Activated T-cell treated with anti-CD3 and anti-CD28 coated beads, Interleukin-2, amount 50 U/mL, for 24 hours (primary cell): Measurements from ENCODE around the gene DNAL1.

Source experiments
- DNase-seq: peaks from one replicate; pipeline ENCODE4 v3.0.0-alpha.2; 2020
- H3K27ac Mint-ChIP-seq: 2 replicates; pipeline ENCODE4 v1.8.0; 2020; ENCODE audit warnings: mild to moderate bottlenecking, mixed read lengths
- H3K27me3 Mint-ChIP-seq: 2 replicates; pipeline ENCODE4 v1.8.0; 2020; ENCODE audit warnings: mixed read lengths
- H3K36me3 Mint-ChIP-seq: 2 replicates; pipeline ENCODE4 v1.8.0; 2020; ENCODE audit warnings: low read depth, mixed read lengths
- H3K4me1 Mint-ChIP-seq: 2 replicates; pipeline ENCODE4 v1.8.0; 2020; ENCODE audit warnings: low read depth, mixed read lengths
- H3K4me3 Mint-ChIP-seq: 2 replicates; pipeline ENCODE4 v1.8.0; 2020; ENCODE audit warnings: mild to moderate bottlenecking, moderate library complexity, mixed read lengths
- H3K9me3 Mint-ChIP-seq: 2 replicates; pipeline ENCODE4 v1.8.0; 2020; ENCODE audit warnings: mixed read lengths

DNAL1 gene

DNA sequence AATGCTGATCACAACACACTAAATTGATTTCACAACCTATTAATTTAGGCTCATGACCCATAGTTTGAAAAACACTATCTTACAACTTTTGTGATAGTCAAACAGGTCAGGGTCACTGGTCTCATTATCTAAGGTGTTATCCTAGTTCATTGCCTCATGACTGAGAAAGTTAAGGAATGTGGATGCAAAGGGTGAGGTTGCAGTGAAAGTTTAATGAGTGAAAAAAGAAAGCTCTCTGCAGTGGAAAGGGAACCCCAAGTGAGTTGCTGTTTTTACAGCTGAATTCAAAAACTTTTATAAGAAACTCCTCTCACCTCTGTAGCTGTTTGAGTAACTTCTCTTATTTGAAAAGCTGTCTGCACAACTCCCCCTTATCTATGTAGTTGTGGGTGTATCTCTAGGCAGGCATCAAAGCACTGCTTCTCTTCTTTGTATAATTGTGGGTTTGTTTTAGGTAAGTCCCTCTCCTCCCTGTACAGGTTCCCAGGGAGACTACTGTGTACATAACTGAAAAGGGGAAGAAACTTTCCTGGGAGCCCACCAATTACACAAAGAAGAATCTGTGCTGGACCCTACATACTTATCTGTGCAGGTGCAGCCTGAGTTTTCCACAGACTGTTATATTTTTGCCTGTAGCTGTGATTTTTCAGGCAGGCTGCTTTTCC lies 18.9 kb downstream of the DNAL1 start:
- H3K4me3 Mint-ChIP-seq: no peak overlapping the region
- H3K36me3 Mint-ChIP-seq: peaks cover 19% of the 10 kb centered on the region
- H3K4me1 Mint-ChIP-seq: no peaks in the 10 kb centered on the region
- no peaks in the 10 kb centered on the region for H3K27me3 Mint-ChIP-seq
- no peaks in the 10 kb centered on the region for H3K9me3 Mint-ChIP-seq
- no peak overlapping the region for H3K27ac Mint-ChIP-seq
- DNase-seq: no peak

- no peaks in the 10 kb centered on the region for H3K27me3 Mint-ChIP-seq
- no peaks in the 10 kb centered on the region for H3K4me1 Mint-ChIP-seq
- H3K36me3 Mint-ChIP-seq: peaks cover 16% of the 10 kb centered on the region
- H3K4me3 Mint-ChIP-seq: no peak overlapping the region
- H3K9me3 Mint-ChIP-seq: no peaks in the 10 kb centered on the region
- H3K27ac Mint-ChIP-seq: no peak overlapping the region
- no peak for DNase-seq
Observed at GRCh38 chr14:73665130-73665529, 20.3 kb downstream of the DNAL1 start.

GRCh38 chr14:73666583-73666982 lies 21.8 kb downstream of the DNAL1 start:
- Mint-ChIP-seq H3K4me3 (no peak overlapping the region), H3K9me3 (no peaks in the 10 kb centered on the region), H3K36me3 (peaks cover 9% of the 10 kb centered on the region), H3K27me3 (no peaks in the 10 kb centered on the region), H3K4me1 (no peaks in the 10 kb centered on the region), H3K27ac (no peak overlapping the region)
- DNase-seq: no peak

- H3K27me3 Mint-ChIP-seq: no peaks in the 10 kb centered on the region
- H3K4me1 Mint-ChIP-seq: no peaks in the 10 kb centered on the region
- no peak for DNase-seq
- no peaks in the 10 kb centered on the region for H3K9me3 Mint-ChIP-seq
- no peak overlapping the region for H3K27ac Mint-ChIP-seq
- H3K36me3 Mint-ChIP-seq: peaks cover 4% of the 10 kb centered on the region
- no peak overlapping the region for H3K4me3 Mint-ChIP-seq
Observed at GRCh38 chr14:73667854-73668253, 23.1 kb downstream of the DNAL1 start.

DNA sequence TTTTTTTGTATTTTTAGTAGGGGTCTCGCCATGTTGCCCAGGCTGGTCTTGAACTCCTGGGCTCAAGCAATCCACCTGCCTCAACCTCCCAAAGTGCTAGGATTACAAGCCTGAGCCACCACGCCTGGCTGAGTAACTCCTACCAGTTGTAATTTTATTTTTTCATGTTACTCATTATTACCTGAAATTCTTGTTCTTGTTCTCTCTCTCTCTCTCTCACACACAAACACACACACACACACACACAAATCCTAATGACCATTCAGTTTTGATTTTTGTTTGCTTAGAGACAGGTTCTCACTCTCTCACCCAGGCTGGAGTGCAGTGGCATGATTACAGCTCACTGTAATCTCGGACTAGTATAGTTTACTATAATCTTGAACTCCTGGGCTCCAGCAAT lies 30.2 kb downstream of the DNAL1 start:
- Mint-ChIP-seq H3K27me3 (no peaks in the 10 kb centered on the region), H3K27ac (peak overlapping the region; percentile 24), H3K4me3 (no peak overlapping the region), H3K9me3 (no peaks in the 10 kb centered on the region), H3K4me1 (no peaks in the 10 kb centered on the region), H3K36me3 (peaks cover 6% of the 10 kb centered on the region)
- no peak for DNase-seq

DNA sequence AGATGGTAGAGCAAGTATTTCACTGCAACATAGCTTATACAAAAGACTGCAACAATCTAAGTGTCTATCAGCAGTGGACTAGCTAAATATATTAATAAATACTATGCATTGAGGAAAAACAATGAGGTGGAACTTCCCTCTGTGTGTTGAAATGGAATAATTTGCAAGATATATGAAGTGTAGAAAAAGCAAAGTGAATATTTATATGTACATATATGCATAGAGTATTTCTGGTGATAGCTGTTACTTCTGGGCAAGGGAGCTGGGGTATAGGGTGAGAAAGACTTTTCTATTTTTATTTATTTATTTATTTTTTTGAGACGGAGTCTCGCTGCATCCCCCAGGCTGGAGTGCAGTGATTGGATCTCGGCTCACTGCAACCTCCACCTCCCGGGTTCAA lies 33.9 kb downstream of the DNAL1 start:
- Mint-ChIP-seq H3K27me3 (no peaks in the 10 kb centered on the region), H3K27ac (no peak overlapping the region), H3K4me3 (no peak overlapping the region), H3K4me1 (no peaks in the 10 kb centered on the region), H3K36me3 (peaks cover 3% of the 10 kb centered on the region), H3K9me3 (no peaks in the 10 kb centered on the region)
- no peak for DNase-seq

- Mint-ChIP-seq H3K27ac (no peak overlapping the region), H3K27me3 (no peaks in the 10 kb centered on the region), H3K4me3 (no peak overlapping the region), H3K9me3 (no peaks in the 10 kb centered on the region), H3K4me1 (no peaks in the 10 kb centered on the region), H3K36me3 (peaks cover 6% of the 10 kb centered on the region)
- no peak for DNase-seq
Observed at GRCh38 chr14:73680821-73681220, 36.0 kb downstream of the DNAL1 start.

- H3K4me3 Mint-ChIP-seq: no peak overlapping the region
- H3K27ac Mint-ChIP-seq: no peak overlapping the region
- H3K4me1 Mint-ChIP-seq: no peaks in the 10 kb centered on the region
Observed at GRCh38 chr14:73684627-73685026, 39.8 kb downstream of the DNAL1 start.

DNA sequence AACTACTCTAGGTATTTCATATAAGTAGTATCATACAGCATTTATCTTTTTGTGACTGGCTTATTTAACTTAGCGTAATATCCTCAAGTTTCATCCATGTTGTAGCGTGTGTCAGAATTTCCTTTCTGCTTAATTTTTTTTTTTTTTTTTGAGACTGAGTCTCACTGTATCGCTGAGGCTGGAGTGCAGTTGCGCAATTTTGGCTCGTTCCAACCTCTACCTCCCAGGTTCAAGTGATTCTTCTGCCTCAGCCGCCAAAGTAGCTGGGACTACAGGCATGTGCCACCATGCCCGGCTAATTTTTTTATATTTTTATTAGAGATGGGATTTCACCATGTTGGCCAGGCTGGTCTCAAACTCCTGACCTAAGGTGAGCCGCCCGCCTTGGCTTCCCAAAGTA lies 40.5 kb downstream of the DNAL1 start:
- Mint-ChIP-seq H3K36me3 (peaks cover 9% of the 10 kb centered on the region), H3K27ac (no peak overlapping the region), H3K9me3 (no peaks in the 10 kb centered on the region), H3K4me3 (no peak overlapping the region), H3K4me1 (no peaks in the 10 kb centered on the region), H3K27me3 (no peaks in the 10 kb centered on the region)
- DNase-seq: no peak

More at GRCh38 chr14:73684627-73685026, 39.8 kb downstream of the DNAL1 start:
- DNase-seq: no peak
- Mint-ChIP-seq H3K36me3 (peaks cover 7% of the 10 kb centered on the region), H3K27me3 (no peaks in the 10 kb centered on the region), H3K9me3 (no peaks in the 10 kb centered on the region)

GRCh38 chr14:73686901-73687300 lies 42.1 kb downstream of the DNAL1 start:
- H3K27ac Mint-ChIP-seq: no peak overlapping the region
- no peaks in the 10 kb centered on the region for H3K9me3 Mint-ChIP-seq
- no peaks in the 10 kb centered on the region for H3K4me1 Mint-ChIP-seq
- H3K4me3 Mint-ChIP-seq: no peak overlapping the region
- DNase-seq: no peak
- H3K27me3 Mint-ChIP-seq: no peaks in the 10 kb centered on the region
- H3K36me3 Mint-ChIP-seq: peaks cover 14% of the 10 kb centered on the region

DNA sequence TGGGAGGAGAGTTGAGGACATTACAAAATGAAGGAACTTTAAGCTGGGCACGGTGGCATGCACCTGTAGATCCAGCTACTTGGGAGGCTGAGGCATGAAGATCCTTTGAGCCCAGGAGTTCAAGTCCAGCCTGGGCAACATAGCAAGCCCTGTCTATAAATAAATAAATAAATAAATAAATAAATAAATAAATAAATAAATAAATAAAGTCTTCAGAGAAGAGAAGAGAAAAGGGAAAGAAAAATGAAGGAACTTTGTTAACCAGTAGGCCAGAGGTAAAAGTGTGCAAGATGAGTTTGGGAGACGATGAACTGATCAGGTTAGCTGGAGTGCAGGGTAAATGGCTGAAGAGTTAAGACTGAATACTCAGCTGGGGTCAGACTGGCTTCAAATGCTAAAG lies 49.3 kb downstream of the DNAL1 start:
- DNase-seq: no peak
- Mint-ChIP-seq H3K4me1 (peaks cover 27% of the 10 kb centered on the region), H3K27me3 (no peaks in the 10 kb centered on the region), H3K4me3 (no peak overlapping the region), H3K36me3 (peaks cover 20% of the 10 kb centered on the region), H3K27ac (peak overlapping the region; percentile 37), H3K9me3 (no peaks in the 10 kb centered on the region)

DNA sequence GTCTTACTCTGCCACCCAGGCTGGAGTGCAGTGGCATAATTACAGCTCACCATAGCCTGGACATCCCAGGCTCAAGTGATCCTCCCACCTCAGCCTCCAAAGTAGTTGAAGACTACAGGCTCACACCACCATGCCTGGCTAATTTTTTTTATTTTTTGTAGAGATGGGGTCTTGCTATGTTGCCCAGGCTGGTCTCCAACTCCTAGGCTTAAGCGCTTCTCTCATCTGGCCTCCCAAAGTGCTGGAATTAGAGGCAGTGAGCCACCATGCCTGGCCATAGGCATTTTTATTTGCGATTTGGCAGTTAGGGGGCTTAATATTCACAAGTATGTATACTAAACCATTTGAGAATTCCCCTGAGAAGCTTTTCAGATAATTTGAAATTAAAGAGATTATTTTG lies 50.3 kb downstream of the DNAL1 start:
- H3K27me3 Mint-ChIP-seq: no peaks in the 10 kb centered on the region
- no peak for DNase-seq
- H3K27ac Mint-ChIP-seq: no peak overlapping the region
- H3K4me3 Mint-ChIP-seq: no peak overlapping the region
- H3K36me3 Mint-ChIP-seq: peaks cover 22% of the 10 kb centered on the region
- peaks cover 34% of the 10 kb centered on the region for H3K4me1 Mint-ChIP-seq
- no peaks in the 10 kb centered on the region for H3K9me3 Mint-ChIP-seq

- no peak for DNase-seq
- Mint-ChIP-seq H3K4me3 (peak overlapping the region; percentile 49), H3K27me3 (no peaks in the 10 kb centered on the region), H3K36me3 (peaks cover 15% of the 10 kb centered on the region), H3K9me3 (no peaks in the 10 kb centered on the region), H3K27ac (peak overlapping the region; percentile 96), H3K4me1 (peaks cover 43% of the 10 kb centered on the region)
Observed at GRCh38 chr14:73695997-73696396, 51.2 kb downstream of the DNAL1 start.

DNA sequence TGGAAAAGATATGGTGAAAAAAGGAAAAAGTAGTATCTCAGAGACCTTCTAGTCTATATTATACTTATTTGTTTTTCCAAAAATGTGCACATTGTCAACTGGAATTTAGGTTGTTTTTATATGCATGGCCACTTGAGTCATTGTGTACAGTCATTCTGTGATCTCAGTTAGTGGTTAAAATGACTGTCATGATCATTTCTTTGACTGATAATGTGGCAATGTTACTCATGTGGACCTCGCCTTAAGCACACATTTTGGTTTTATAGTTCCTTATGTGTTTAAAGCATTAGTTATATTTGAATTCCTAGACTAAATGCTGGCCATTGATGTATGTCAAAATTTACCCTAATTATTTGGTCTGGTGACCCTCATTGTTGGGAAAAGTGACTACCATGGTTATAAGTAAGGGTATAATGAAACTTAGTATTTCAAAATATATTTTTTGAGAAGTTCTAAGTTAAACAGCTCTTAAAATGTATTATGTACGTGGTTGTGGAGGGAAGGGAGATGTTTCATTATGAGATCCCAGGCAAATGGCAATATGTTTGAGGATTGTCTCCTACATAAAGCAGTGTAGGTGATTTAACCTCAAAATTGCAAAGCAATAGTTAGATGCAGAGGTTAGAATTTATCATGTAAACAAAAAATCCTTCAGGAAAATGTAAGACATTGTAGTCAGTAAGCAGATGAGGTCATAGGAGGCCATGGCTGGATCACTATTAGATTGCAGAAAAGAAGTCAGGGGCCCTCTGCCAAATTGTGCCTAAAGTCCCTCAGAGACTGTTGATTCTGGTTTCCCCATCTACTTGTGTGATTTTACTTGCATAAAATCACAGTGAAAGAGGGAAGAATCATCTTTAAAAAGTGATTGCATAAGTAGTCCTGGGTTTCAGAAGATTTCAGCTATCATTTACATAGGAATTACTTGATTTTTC lies 51.9 kb downstream of the DNAL1 start:
- no peak for DNase-seq
- H3K9me3 Mint-ChIP-seq: no peaks in the 10 kb centered on the region
- peak overlapping the region; percentile 49 for H3K4me3 Mint-ChIP-seq
- H3K4me1 Mint-ChIP-seq: peaks cover 48% of the 10 kb centered on the region
- H3K27ac Mint-ChIP-seq: peak overlapping the region; percentile 96
- H3K36me3 Mint-ChIP-seq: peaks cover 15% of the 10 kb centered on the region
- H3K27me3 Mint-ChIP-seq: no peaks in the 10 kb centered on the region

DNA sequence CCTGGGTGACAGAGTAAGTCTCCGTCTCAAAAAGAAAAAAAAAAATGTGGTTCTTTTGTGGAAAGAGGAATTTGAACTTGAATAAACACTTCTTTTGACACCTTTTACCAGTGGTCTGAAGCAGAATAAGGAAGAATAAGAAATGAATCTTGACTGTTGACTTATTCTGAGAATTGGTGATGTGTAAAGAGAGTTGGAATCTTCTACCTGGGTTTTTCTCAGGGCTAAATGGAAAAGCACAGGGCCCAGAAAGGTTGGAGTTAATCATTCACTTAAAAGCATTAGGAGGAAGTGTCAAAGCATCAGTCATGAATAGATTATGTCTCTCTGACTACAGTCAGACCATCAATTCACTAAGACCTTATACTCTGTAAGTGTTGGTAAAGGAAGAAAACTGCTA lies 55.5 kb downstream of the DNAL1 start:
- Mint-ChIP-seq H3K27ac (peak overlapping the region; percentile 35), H3K36me3 (peaks cover 7% of the 10 kb centered on the region), H3K4me1 (peaks cover 48% of the 10 kb centered on the region), H3K9me3 (no peaks in the 10 kb centered on the region), H3K4me3 (no peak overlapping the region), H3K27me3 (no peaks in the 10 kb centered on the region)
- DNase-seq: no peak
